ENCODE measurements around the gene TRIOBP.

The TRIOBP gene

GRCh38 chr22:37753746-37754145, 56.9 kb downstream of the TRIOBP start:
- Histone ChIP-seq H3K36me3 (ENCODE audit: insufficient read depth, low read length) (peaks cover 48% of the 10 kb centered on the region), H3K9me3 (ENCODE audit: insufficient read depth, low read depth, low read length) (no peaks in the 10 kb centered on the region), H3K4me1 (ENCODE audit: insufficient read depth, low read length) (peaks cover 6% of the 10 kb centered on the region; the same call in 1 of the 2 replicates), H3K9ac (ENCODE audit: low read depth, low read length) (no peak overlapping the region), H3K27ac (ENCODE audit: low read depth, low read length) (no peak overlapping the region), H3K27me3 (ENCODE audit: insufficient read depth, low read length) (no peaks in the 10 kb centered on the region), H3K4me3 (ENCODE audit: low read length) (no peak overlapping the region)
- 94% methylated on average over 10 of the region's 10 CpGs for WGBS

- WGBS: 96% methylated on average over 27 of the region's 27 CpGs
- H3K4me3 ChIP-seq (ENCODE audit: low read length): no peak overlapping the region
- H3K27me3 ChIP-seq (ENCODE audit: insufficient read depth, low read length): no peaks in the 10 kb centered on the region
- H3K27ac ChIP-seq (ENCODE audit: low read depth, low read length): no peak overlapping the region
- peaks cover 72% of the 10 kb centered on the region for H3K36me3 ChIP-seq (ENCODE audit: insufficient read depth, low read length)
- no peaks in the 10 kb centered on the region; the same call in 1 of the 2 replicates for H3K4me1 ChIP-seq (ENCODE audit: insufficient read depth, low read length)
- H3K9me3 ChIP-seq (ENCODE audit: insufficient read depth, low read depth, low read length): no peaks in the 10 kb centered on the region
- H3K9ac ChIP-seq (ENCODE audit: low read depth, low read length): no peak overlapping the region
Observed at GRCh38 chr22:37757663-37758062, 60.8 kb downstream of the TRIOBP start.

- H3K9ac ChIP-seq (ENCODE audit: low read depth, low read length): no peak overlapping the region
- WGBS: 94% methylated on average over 10 of the region's 10 CpGs
- H3K4me1 ChIP-seq (ENCODE audit: insufficient read depth, low read length): no peaks in the 10 kb centered on the region
- no peaks in the 10 kb centered on the region for H3K9me3 ChIP-seq (ENCODE audit: insufficient read depth, low read depth, low read length)
- H3K4me3 ChIP-seq (ENCODE audit: low read length): no peak overlapping the region
- no peak overlapping the region for H3K27ac ChIP-seq (ENCODE audit: low read depth, low read length)
- peaks cover 68% of the 10 kb centered on the region for H3K36me3 ChIP-seq (ENCODE audit: insufficient read depth, low read length)
- H3K27me3 ChIP-seq (ENCODE audit: insufficient read depth, low read length): no peaks in the 10 kb centered on the region
Observed at GRCh38 chr22:37758694-37759093, 61.8 kb downstream of the TRIOBP start.

- Histone ChIP-seq H3K27ac (ENCODE audit: low read depth, low read length) (no peak overlapping the region), H3K27me3 (ENCODE audit: insufficient read depth, low read length) (no peaks in the 10 kb centered on the region), H3K4me1 (ENCODE audit: insufficient read depth, low read length) (no peaks in the 10 kb centered on the region), H3K4me3 (ENCODE audit: low read length) (no peak overlapping the region), H3K9ac (ENCODE audit: low read depth, low read length) (no peak overlapping the region), H3K9me3 (ENCODE audit: insufficient read depth, low read depth, low read length) (no peaks in the 10 kb centered on the region), H3K36me3 (ENCODE audit: insufficient read depth, low read length) (peaks cover 66% of the 10 kb centered on the region)
- WGBS: 92% methylated on average over 11 of the region's 11 CpGs
Observed at GRCh38 chr22:37759281-37759680, 62.4 kb downstream of the TRIOBP start.

GRCh38 chr22:37760152-37760551, 63.3 kb downstream of the TRIOBP start:
- Histone ChIP-seq H3K4me3 (ENCODE audit: low read length) (no peak overlapping the region), H3K27ac (ENCODE audit: low read depth, low read length) (no peak overlapping the region), H3K36me3 (ENCODE audit: insufficient read depth, low read length) (peaks cover 57% of the 10 kb centered on the region), H3K9ac (ENCODE audit: low read depth, low read length) (no peak overlapping the region), H3K4me1 (ENCODE audit: insufficient read depth, low read length) (no peaks in the 10 kb centered on the region), H3K27me3 (ENCODE audit: insufficient read depth, low read length) (no peaks in the 10 kb centered on the region), H3K9me3 (ENCODE audit: insufficient read depth, low read depth, low read length) (no peaks in the 10 kb centered on the region)
- 95% methylated on average over 1 of the region's 3 CpGs for WGBS

- Histone ChIP-seq H3K27me3 (ENCODE audit: insufficient read depth, low read length) (no peaks in the 10 kb centered on the region), H3K4me3 (ENCODE audit: low read length) (no peak overlapping the region), H3K36me3 (ENCODE audit: insufficient read depth, low read length) (peaks cover 43% of the 10 kb centered on the region), H3K27ac (ENCODE audit: low read depth, low read length) (no peak overlapping the region), H3K9ac (ENCODE audit: low read depth, low read length) (no peak overlapping the region), H3K9me3 (ENCODE audit: insufficient read depth, low read depth, low read length) (no peaks in the 10 kb centered on the region), H3K4me1 (ENCODE audit: insufficient read depth, low read length) (no peaks in the 10 kb centered on the region)
- 84% methylated on average over 10 of the region's 10 CpGs for WGBS
Observed at GRCh38 chr22:37762389-37762836, 65.6 kb downstream of the TRIOBP start.

GRCh38 chr22:37763012-37763411, 66.2 kb downstream of the TRIOBP start:
- H3K27me3 ChIP-seq (ENCODE audit: insufficient read depth, low read length): no peaks in the 10 kb centered on the region
- no peak overlapping the region for H3K4me3 ChIP-seq (ENCODE audit: low read length)
- WGBS: 97% methylated on average over 9 of the region's 9 CpGs
- H3K9ac ChIP-seq (ENCODE audit: low read depth, low read length): no peak overlapping the region
- peaks cover 42% of the 10 kb centered on the region for H3K36me3 ChIP-seq (ENCODE audit: insufficient read depth, low read length)
- H3K27ac ChIP-seq (ENCODE audit: low read depth, low read length): no peak overlapping the region
- no peaks in the 10 kb centered on the region for H3K4me1 ChIP-seq (ENCODE audit: insufficient read depth, low read length)
- no peaks in the 10 kb centered on the region for H3K9me3 ChIP-seq (ENCODE audit: insufficient read depth, low read depth, low read length)

- Histone ChIP-seq H3K9me3 (ENCODE audit: insufficient read depth, low read depth, low read length) (no peaks in the 10 kb centered on the region), H3K36me3 (ENCODE audit: insufficient read depth, low read length) (peaks cover 39% of the 10 kb centered on the region), H3K4me1 (ENCODE audit: insufficient read depth, low read length) (no peaks in the 10 kb centered on the region), H3K27ac (ENCODE audit: low read depth, low read length) (no peak overlapping the region), H3K27me3 (ENCODE audit: insufficient read depth, low read length) (no peaks in the 10 kb centered on the region), H3K4me3 (ENCODE audit: low read length) (no peak overlapping the region), H3K9ac (ENCODE audit: low read depth, low read length) (no peak overlapping the region)
- 96% methylated on average over 16 of the region's 16 CpGs for WGBS
Observed at GRCh38 chr22:37763652-37764051, 66.8 kb downstream of the TRIOBP start.

- Histone ChIP-seq H3K27ac (ENCODE audit: low read depth, low read length) (no peak overlapping the region), H3K36me3 (ENCODE audit: insufficient read depth, low read length) (peaks cover 29% of the 10 kb centered on the region)
- WGBS: 98% methylated on average over 6 of the region's 6 CpGs
Observed at GRCh38 chr22:37764622-37765021, 67.8 kb downstream of the TRIOBP start.

GRCh38 chr22:37765498-37765897, 68.7 kb downstream of the TRIOBP start:
- Histone ChIP-seq H3K9ac (ENCODE audit: low read depth, low read length) (no peak overlapping the region), H3K9me3 (ENCODE audit: insufficient read depth, low read depth, low read length) (no peaks in the 10 kb centered on the region), H3K36me3 (ENCODE audit: insufficient read depth, low read length) (peaks cover 21% of the 10 kb centered on the region), H3K27me3 (ENCODE audit: insufficient read depth, low read length) (no peaks in the 10 kb centered on the region), H3K4me1 (ENCODE audit: insufficient read depth, low read length) (no peaks in the 10 kb centered on the region), H3K4me3 (ENCODE audit: low read length) (no peak overlapping the region), H3K27ac (ENCODE audit: low read depth, low read length) (no peak overlapping the region)
- WGBS: 91% methylated on average over 13 of the region's 13 CpGs

More at GRCh38 chr22:37764622-37765021, 67.8 kb downstream of the TRIOBP start:
- Histone ChIP-seq H3K9ac (ENCODE audit: low read depth, low read length) (no peak overlapping the region), H3K27me3 (ENCODE audit: insufficient read depth, low read length) (no peaks in the 10 kb centered on the region), H3K9me3 (ENCODE audit: insufficient read depth, low read depth, low read length) (no peaks in the 10 kb centered on the region), H3K4me1 (ENCODE audit: insufficient read depth, low read length) (no peaks in the 10 kb centered on the region), H3K4me3 (ENCODE audit: low read length) (no peak overlapping the region)

GRCh38 chr22:37765953-37766576, 69.2 kb downstream of the TRIOBP start:
- Histone ChIP-seq H3K9ac (ENCODE audit: low read depth, low read length) (no peak overlapping the region), H3K4me3 (ENCODE audit: low read length) (no peak overlapping the region), H3K4me1 (ENCODE audit: insufficient read depth, low read length) (no peaks in the 10 kb centered on the region), H3K27me3 (ENCODE audit: insufficient read depth, low read length) (no peaks in the 10 kb centered on the region), H3K27ac (ENCODE audit: low read depth, low read length) (no peak overlapping the region), H3K9me3 (ENCODE audit: insufficient read depth, low read depth, low read length) (no peaks in the 10 kb centered on the region), H3K36me3 (ENCODE audit: insufficient read depth, low read length) (peaks cover 17% of the 10 kb centered on the region; the same call in 1 of the 2 replicates)
- WGBS: 90% methylated on average over 8 of the region's 8 CpGs

- H3K4me3 ChIP-seq (ENCODE audit: low read length): no peak overlapping the region
- 96% methylated on average over 3 of the region's 3 CpGs for WGBS
- H3K36me3 ChIP-seq (ENCODE audit: insufficient read depth, low read length): peaks cover 35% of the 10 kb centered on the region
- no peak overlapping the region for H3K27ac ChIP-seq (ENCODE audit: low read depth, low read length)
- H3K27me3 ChIP-seq (ENCODE audit: insufficient read depth, low read length): no peaks in the 10 kb centered on the region
- H3K9ac ChIP-seq (ENCODE audit: low read depth, low read length): no peak overlapping the region
- no peaks in the 10 kb centered on the region for H3K9me3 ChIP-seq (ENCODE audit: insufficient read depth, low read depth, low read length)
- no peaks in the 10 kb centered on the region for H3K4me1 ChIP-seq (ENCODE audit: insufficient read depth, low read length)
Observed at GRCh38 chr22:37768273-37768672, 71.4 kb downstream of the TRIOBP start.

Data from HUES64 (cell line).